T-cell (primary cell): ENCODE results near the gene GPAM. TPM values are rescaled to one million over a fixed set of nuclear protein-coding genes. Genes with fewer than 3 reads are reported as not detected.

Experiments used
- ATAC-seq, 4 experiments: fragments of 200-7000 bp in 3 of 4; fragments of 150-1000 bp in 1 of 4; cut with Tn5 transposase; replicated peaks in 1 of 4; 1 replicate in 3 of 4; 2 replicates in 1 of 4; pipeline ENCODE4 v1.10.0; 2021; ENCODE audit warnings: moderate library complexity in 3 of 4, mild to moderate bottlenecking in 2 of 4, moderate number of reproducible peaks in 1 of 4
- CTCF ChIA-PET, 2 donors: fragments of 300-600 bp; sonication (Branson Sonifier 250); formaldehyde crosslinking; loops; one replicate each; lab custom pipeline; 2022; ENCODE audit warnings: antibody characterized with exemption in 2 of 2; lab: Charles Lee
- POLR2A ChIA-PET, 2 donors: fragments of 300-600 bp; sonication (Branson Sonifier 250); formaldehyde crosslinking; loops; one replicate each; lab custom pipeline; 2022; ENCODE audit warnings: antibody characterized with exemption in 2 of 2; lab: Charles Lee
- DNase-seq, 35 experiments: peaks; one replicate each; pipeline versions ENCODE4 v3.0.0 to v3.0.0-alpha.2; 2013 to 2023
- H3K27ac ChIP-seq: one replicate; pipeline ENCODE4 v1.5.1; 2013; ENCODE audit warnings: low read length
- H3K27me3 ChIP-seq, 2 experiments: replicated peaks in 1 of 2; 1 replicate in 1 of 2; 2 replicates in 1 of 2; pipeline versions ENCODE4 v1.6.1 to v1.7.0; 2013; ENCODE audit warnings: low read length in 1 of 2, mixed read lengths in 1 of 2; ENCODE audit not compliant: control insufficient read depth in 2 of 2, insufficient read depth in 2 of 2; ENCODE audit errors: extremely low read depth in 1 of 2
- H3K36me3 ChIP-seq, 2 donors: 1 replicate in 1 of 2; 2 replicates in 1 of 2; pipeline versions ENCODE4 v1.6.1 to v1.7.0; 2013; ENCODE audit warnings: low read length in 1 of 2; ENCODE audit not compliant: control insufficient read depth in 2 of 2, insufficient read depth in 1 of 2; ENCODE audit errors: extremely low read depth in 1 of 2
- H3K4me1 ChIP-seq, 2 experiments: 1 replicate in 1 of 2; 2 replicates in 1 of 2; pipeline versions ENCODE4 v1.6.1 to v1.7.0; 2013; ENCODE audit warnings: low read length in 2 of 2, mixed read lengths in 1 of 2; ENCODE audit not compliant: insufficient read depth in 2 of 2, control insufficient read depth in 1 of 2; ENCODE audit errors: extremely low read depth in 1 of 2
- H3K4me3 ChIP-seq, 2 donors: 1 replicate in 1 of 2; 2 replicates in 1 of 2; pipeline versions ENCODE4 v1.5.1 to v1.7.0; 2013; ENCODE audit warnings: mild to moderate bottlenecking in 2 of 2, low read length in 1 of 2, moderate library complexity in 1 of 2; ENCODE audit not compliant: control insufficient read depth in 1 of 2; ENCODE audit errors: extremely low read depth in 1 of 2
- H3K9me3 ChIP-seq: 2 replicates; pipeline ENCODE4 v1.7.0; 2013
- H3K27ac Mint-ChIP-seq, 2 donors: one replicate each; pipeline ENCODE4 v1.8.0; 2020 to 2021; ENCODE audit warnings: mild to moderate bottlenecking in 2 of 2, mixed read lengths in 2 of 2
- H3K27me3 Mint-ChIP-seq, 2 donors: one replicate each; pipeline ENCODE4 v1.8.0; 2021 to 2022; ENCODE audit warnings: mixed read lengths in 2 of 2
- H3K36me3 Mint-ChIP-seq: one replicate; pipeline ENCODE4 v1.8.0; 2021; ENCODE audit warnings: mixed read lengths
- H3K4me1 Mint-ChIP-seq, 3 donors: one replicate each; pipeline ENCODE4 v1.8.0; 2020 to 2022; ENCODE audit warnings: mixed read lengths in 3 of 3, mild to moderate bottlenecking in 1 of 3
- H3K4me3 Mint-ChIP-seq, 3 donors: one replicate each; pipeline ENCODE4 v1.8.0; 2020 to 2022; ENCODE audit warnings: mild to moderate bottlenecking in 3 of 3, mixed read lengths in 3 of 3, moderate library complexity in 3 of 3
- H3K9me3 Mint-ChIP-seq, 3 donors: one replicate each; pipeline ENCODE4 v1.8.0; 2020 to 2022; ENCODE audit warnings: mixed read lengths in 3 of 3
- WGBS: methylation state at CpG from one replicate; pipeline ENCODE4 v1.1.5; 2013; ENCODE audit warnings: missing lambda C conversion rate; ENCODE audit not compliant: insufficient coverage; 5-methylcytosine and 5-hydroxymethylcytosine counted together
- total RNA-seq, 35 experiments: library from RNA in 6 of 35; stranded (reverse) in 6 of 35; fragments of 120-200 nt in 1 of 35; gene quantifications; one replicate each; pipeline versions ENCODE4 v1.2.1 to v1.2.4 and lab custom pipeline; 2013 to 2026

The GPAM gene
- total RNA-seq, 5 donors from 2014 or later (not counting 1 experiment from before 2014, with no cell fraction given): 4.4 to 8.6 (median 5.9) TPM

DNA sequence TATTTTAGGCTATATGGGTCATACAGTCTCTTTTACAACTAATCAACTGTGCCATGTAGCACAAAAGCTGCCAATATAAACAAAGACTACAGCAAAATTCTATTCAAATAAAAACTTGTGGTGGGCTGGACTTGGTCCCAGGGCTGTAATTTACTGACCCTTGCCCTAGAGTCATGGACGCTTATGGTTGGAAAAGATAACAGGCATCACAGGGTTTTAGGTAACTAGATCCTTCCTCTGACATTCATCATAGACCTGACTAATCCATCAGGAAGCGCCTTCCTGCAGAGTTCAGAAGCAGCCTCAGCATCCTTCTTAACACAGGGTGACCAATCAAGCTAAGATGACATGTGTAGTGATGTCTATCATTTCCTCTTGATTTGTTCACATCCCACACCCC, 40.2 kb upstream of the GPAM start:
- no peak overlapping the region for H3K4me3 Mint-ChIP-seq
- Histone ChIP-seq H3K27ac (no peak overlapping the region), H3K36me3 (no peaks in the 10 kb centered on the region), H3K4me1 (no peaks in the 10 kb centered on the region), H3K27me3 (peaks cover 0 to 19% of the 10 kb centered on the region in 2 experiments), H3K4me3 (no peak overlapping the region), H3K9me3 (no peaks in the 10 kb centered on the region)
- H3K27ac Mint-ChIP-seq: no peak overlapping the region
- no CpG with 5 or more reads among the region's 2 CpGs for WGBS
- peaks cover 18 to 36% of the 10 kb centered on the region in 2 donors for H3K27me3 Mint-ChIP-seq
- ATAC-seq (no peak), DNase-seq (no peak)
- CTCF ChIA-PET: no interaction called here
- H3K36me3 Mint-ChIP-seq: no peaks in the 10 kb centered on the region
- POLR2A ChIA-PET: no interaction called here
- no peaks in the 10 kb centered on the region for H3K4me1 Mint-ChIP-seq
- peaks cover 0 to 12% (median 8%) of the 10 kb centered on the region in 3 donors for H3K9me3 Mint-ChIP-seq

DNA sequence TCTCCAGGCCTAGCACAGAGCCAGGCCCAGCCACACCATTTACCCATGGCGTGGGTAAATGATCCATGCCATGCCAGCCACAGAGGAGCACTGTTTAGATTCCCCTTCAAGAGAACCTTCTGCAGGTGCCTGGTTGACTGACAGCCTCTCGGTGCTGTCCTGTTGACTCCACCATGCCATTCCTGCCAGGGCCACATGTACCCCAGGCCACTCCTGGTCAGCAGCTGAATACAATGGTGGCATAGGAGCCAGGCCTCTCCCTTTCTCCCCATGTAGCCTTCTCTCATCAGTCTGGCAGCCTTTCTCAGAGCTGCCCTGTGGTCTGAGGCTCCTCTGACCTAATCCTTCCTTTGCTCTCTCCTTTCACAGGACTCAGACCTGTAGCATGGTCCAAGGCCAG, 39.2 kb upstream of the GPAM start:
- 81% methylated on average over 2 of the region's 2 CpGs for WGBS
- ChIA-PET POLR2A (no interaction called here), CTCF (no interaction called here)

GRCh38 chr10:112221545-112221944, 38.0 kb upstream of the GPAM start:
- CTCF ChIA-PET: no interaction called here
- Mint-ChIP-seq H3K27ac (no peak overlapping the region), H3K9me3 (peaks cover 0 to 12% (median 8%) of the 10 kb centered on the region in 3 donors), H3K4me1 (no peaks in the 10 kb centered on the region), H3K4me3 (no peak overlapping the region), H3K36me3 (no peaks in the 10 kb centered on the region), H3K27me3 (peaks cover 18 to 28% of the 10 kb centered on the region in 2 donors)
- Histone ChIP-seq H3K9me3 (no peaks in the 10 kb centered on the region), H3K36me3 (no peaks in the 10 kb centered on the region), H3K4me1 (no peaks in the 10 kb centered on the region), H3K27me3 (peaks cover 0 to 4% of the 10 kb centered on the region in 2 experiments), H3K4me3 (no peak overlapping the region), H3K27ac (no peak overlapping the region)
- no CpG with 5 or more reads among the region's 3 CpGs for WGBS
- no peak for ATAC-seq
- POLR2A ChIA-PET: no interaction called here
- DNase-seq: no peak

More for the DNA sequence above, 39.2 kb upstream of the GPAM start:
- H3K4me1 ChIP-seq: no peaks in the 10 kb centered on the region
- Mint-ChIP-seq H3K27me3 (peaks cover 23 to 41% of the 10 kb centered on the region in 2 donors), H3K27ac (no peak overlapping the region), H3K4me3 (no peak overlapping the region), H3K4me1 (no peaks in the 10 kb centered on the region), H3K36me3 (no peaks in the 10 kb centered on the region), H3K9me3 (peaks cover 0 to 12% (median 8%) of the 10 kb centered on the region in 3 donors)
- DNase-seq (no peak), ATAC-seq (no peak)
- peaks cover 0 to 14% of the 10 kb centered on the region in 2 experiments for H3K27me3 ChIP-seq
- no peaks in the 10 kb centered on the region for H3K36me3 ChIP-seq
- no peak overlapping the region for H3K4me3 ChIP-seq
- H3K27ac ChIP-seq: no peak overlapping the region
- H3K9me3 ChIP-seq: no peaks in the 10 kb centered on the region

DNA sequence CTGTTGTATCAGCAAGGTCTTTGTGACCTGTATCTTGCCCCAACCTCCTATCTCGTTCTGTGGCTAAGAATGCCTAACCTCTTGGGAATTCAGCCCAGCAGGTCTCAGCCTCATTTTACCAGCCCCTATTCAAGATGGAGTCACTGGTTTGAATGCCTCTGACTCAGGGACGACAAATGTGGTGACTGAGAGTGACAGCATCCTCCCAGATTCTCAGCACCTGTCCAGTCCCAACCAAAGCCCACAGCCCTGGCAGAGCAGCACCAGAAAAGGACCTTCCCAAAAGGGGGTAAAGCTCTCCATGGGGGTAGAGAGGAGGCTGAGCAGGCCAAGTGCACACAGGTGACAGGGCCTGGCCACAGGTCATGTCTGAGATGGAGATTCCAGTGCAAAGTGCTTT, 35.4 kb upstream of the GPAM start:
- H3K27me3 Mint-ChIP-seq: peaks cover 17 to 23% of the 10 kb centered on the region in 2 donors
- no peak overlapping the region for H3K27ac Mint-ChIP-seq
- H3K36me3 Mint-ChIP-seq: no peaks in the 10 kb centered on the region
- H3K4me1 Mint-ChIP-seq: no peaks in the 10 kb centered on the region
- CTCF ChIA-PET: no interaction called here
- H3K27ac ChIP-seq: no peak overlapping the region
- H3K4me3 Mint-ChIP-seq: no peak overlapping the region
- peaks cover 0 to 10% of the 10 kb centered on the region in 2 experiments for H3K27me3 ChIP-seq
- H3K36me3 ChIP-seq: no peaks in the 10 kb centered on the region
- no peaks in the 10 kb centered on the region for H3K4me1 ChIP-seq
- POLR2A ChIA-PET: no interaction called here
- DNase-seq: no peak
- H3K4me3 ChIP-seq: no peak overlapping the region
- no peak for ATAC-seq
- H3K9me3 Mint-ChIP-seq: peaks cover 0 to 12% (median 8%) of the 10 kb centered on the region in 3 donors
- 67% methylated on average over 1 of the region's 2 CpGs for WGBS
- H3K9me3 ChIP-seq: no peaks in the 10 kb centered on the region

GRCh38 chr10:112218036-112218390, 34.4 kb upstream of the GPAM start:
- Histone ChIP-seq H3K4me3 (no peak overlapping the region), H3K36me3 (no peaks in the 10 kb centered on the region), H3K27me3 (peaks cover 0 to 10% of the 10 kb centered on the region in 2 experiments), H3K27ac (no peak overlapping the region), H3K4me1 (no peaks in the 10 kb centered on the region), H3K9me3 (no peaks in the 10 kb centered on the region)
- DNase-seq: no peak
- POLR2A ChIA-PET: no interaction called here
- ATAC-seq: no peak
- CTCF ChIA-PET: no interaction called here
- H3K27ac Mint-ChIP-seq: no peak overlapping the region
- H3K36me3 Mint-ChIP-seq: no peaks in the 10 kb centered on the region
- H3K4me1 Mint-ChIP-seq: no peaks in the 10 kb centered on the region
- peaks cover 15 to 25% of the 10 kb centered on the region in 2 donors for H3K27me3 Mint-ChIP-seq
- H3K9me3 Mint-ChIP-seq: peaks cover 0 to 12% (median 8%) of the 10 kb centered on the region in 3 donors
- no peak overlapping the region for H3K4me3 Mint-ChIP-seq
- WGBS: 65% methylated on average over 3 of the region's 4 CpGs

DNA sequence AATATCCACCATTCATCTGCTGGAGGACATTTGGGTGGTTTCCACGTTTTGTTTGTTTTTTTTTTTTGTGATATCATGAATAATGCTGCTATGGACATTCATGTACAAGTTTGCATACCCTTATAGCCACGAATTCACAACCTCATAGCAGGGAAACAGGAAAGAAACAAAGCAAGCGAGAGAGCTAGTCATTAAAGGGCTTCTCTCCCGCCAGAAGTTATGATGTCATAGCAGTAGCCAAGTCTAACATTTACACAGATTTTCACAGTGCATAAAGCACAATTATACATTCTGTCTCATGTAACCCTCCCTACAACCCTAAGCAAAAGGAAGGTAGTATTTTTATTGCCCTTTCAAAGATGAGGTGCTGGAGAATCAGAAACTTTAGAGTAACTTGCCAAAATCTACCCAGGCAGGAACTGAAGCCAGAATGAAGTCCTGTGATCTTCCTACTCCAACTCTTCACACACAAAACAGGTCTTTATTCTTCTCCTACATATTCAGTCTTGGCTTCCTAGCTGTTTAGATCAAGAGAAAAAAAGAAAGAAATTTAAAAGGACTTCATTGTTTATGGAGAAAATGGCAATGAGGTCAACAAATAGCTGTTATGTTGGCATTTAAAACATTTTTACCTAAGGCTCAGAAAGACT, 33.9 kb upstream of the GPAM start:
- no peak overlapping the region for H3K27ac Mint-ChIP-seq
- Histone ChIP-seq H3K4me3 (no peak overlapping the region), H3K9me3 (no peaks in the 10 kb centered on the region), H3K27me3 (peaks cover 0 to 7% of the 10 kb centered on the region in 2 experiments), H3K36me3 (no peaks in the 10 kb centered on the region), H3K27ac (no peak overlapping the region), H3K4me1 (no peaks in the 10 kb centered on the region)
- H3K4me1 Mint-ChIP-seq: no peaks in the 10 kb centered on the region
- WGBS: no CpG with 5 or more reads among the region's 4 CpGs
- no peak for ATAC-seq
- no peaks in the 10 kb centered on the region for H3K36me3 Mint-ChIP-seq
- CTCF ChIA-PET: no interaction called here
- DNase-seq: no peak
- peaks cover 0 to 12% (median 8%) of the 10 kb centered on the region in 3 donors for H3K9me3 Mint-ChIP-seq
- H3K27me3 Mint-ChIP-seq: peaks cover 14 to 23% of the 10 kb centered on the region in 2 donors
- POLR2A ChIA-PET: no interaction called here
- no peak overlapping the region for H3K4me3 Mint-ChIP-seq
